Stimulated activated CD8-positive, alpha-beta memory T cell treated with anti-CD3 and anti-CD28 coated beads, Interleukin-15, amount 100 ng/mL, for 1 hour (primary cell): ENCODE results near the gene RBPJ.

ENCODE experiments used
- DNase-seq: peaks from one replicate; pipeline ENCODE4 v3.0.0-alpha.2; 2020; ENCODE audit warnings: low read depth

The RBPJ gene

GRCh38 chr4:26459756-26460530 is 139.1 kb downstream of the RBPJ start:
- DNase-seq = no peak

- no peak for DNase-seq
These were observed 142.1 kb downstream of the RBPJ start for GRCh38 chr4:26462874-26463273.

DNA sequence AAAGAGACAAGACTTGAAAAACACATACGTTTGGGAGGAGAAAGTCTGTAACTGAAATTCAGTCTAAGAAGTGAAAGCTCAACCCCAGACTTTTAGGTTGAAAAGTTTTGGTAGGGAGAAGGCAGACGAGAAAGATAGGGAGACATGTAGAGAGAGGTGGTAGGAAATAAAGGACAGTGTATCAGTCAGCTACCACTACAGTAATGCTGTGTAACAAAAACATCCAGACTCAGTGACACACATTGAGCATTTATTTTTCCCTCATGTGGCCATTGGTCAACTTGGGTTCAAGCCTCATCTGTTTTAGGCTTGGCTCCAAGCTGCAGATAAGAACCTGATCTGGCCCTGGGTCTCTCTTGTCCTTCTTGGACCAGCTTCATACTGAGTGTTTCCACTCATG is 142.6 kb downstream of the RBPJ start:
- DNase-seq = no peak

- no peak for DNase-seq
These were observed 143.7 kb downstream of the RBPJ start for GRCh38 chr4:26464420-26465095.

- no peak for DNase-seq
These were observed 145.9 kb downstream of the RBPJ start for GRCh38 chr4:26466578-26467270.

GRCh38 chr4:26467724-26468123 is 146.9 kb downstream of the RBPJ start:
- DNase-seq = no peak

DNA sequence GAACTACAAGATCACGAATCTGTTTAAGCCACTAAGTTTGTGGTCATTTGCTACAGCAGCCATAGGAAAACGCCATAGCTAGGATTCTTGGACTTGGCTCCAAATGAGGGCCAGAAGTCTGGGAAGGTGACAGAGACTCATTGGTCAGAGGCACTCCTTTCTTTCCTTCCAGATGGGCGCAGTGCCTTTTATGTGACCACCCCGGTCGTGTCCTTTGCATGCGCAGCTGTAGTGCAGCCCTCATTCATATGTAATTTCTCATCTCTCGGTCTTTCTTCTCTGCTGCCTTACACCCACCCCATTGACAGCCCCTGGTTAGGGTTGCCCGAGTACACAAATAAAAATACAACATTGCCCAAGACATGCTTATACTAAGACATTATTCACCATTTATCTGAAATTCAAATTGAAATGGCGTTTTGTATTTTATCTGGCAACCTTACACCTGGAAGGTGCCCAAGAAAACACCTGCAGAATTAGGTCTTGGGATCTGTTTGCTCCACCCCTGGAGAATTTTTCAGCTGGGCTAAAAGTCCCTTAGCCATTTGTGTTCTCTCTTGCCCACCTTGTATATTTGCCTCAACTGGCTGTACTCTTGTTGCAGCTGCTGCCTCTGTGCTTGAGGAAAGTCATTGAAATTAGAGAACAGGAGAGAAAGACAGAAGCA is 147.6 kb downstream of the RBPJ start:
- no peak for DNase-seq

DNA sequence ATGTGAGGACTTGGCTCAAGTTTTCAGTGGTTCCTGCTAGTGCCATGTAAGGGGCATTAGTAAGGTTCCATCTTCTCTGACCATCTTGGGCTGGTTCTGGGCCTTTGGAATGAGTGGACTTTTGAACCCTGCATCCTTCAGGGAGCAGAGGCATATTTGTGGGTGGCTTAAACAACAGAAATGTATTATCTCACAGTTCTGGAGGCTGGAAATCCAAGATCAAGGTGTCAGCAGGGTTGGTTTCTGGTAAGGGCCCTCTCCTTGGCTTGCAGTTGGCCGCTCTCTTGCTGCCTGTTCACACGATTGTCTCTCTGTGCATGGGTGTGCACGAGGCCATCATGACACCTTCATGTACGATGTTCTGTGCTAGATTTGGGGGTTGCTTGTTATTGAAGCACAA is 148.2 kb downstream of the RBPJ start:
- no peak for DNase-seq

GRCh38 chr4:26471890-26472289 is 151.1 kb downstream of the RBPJ start:
- no peak for DNase-seq

GRCh38 chr4:26473893-26474292 is 153.1 kb downstream of the RBPJ start:
- no peak for DNase-seq

DNA sequence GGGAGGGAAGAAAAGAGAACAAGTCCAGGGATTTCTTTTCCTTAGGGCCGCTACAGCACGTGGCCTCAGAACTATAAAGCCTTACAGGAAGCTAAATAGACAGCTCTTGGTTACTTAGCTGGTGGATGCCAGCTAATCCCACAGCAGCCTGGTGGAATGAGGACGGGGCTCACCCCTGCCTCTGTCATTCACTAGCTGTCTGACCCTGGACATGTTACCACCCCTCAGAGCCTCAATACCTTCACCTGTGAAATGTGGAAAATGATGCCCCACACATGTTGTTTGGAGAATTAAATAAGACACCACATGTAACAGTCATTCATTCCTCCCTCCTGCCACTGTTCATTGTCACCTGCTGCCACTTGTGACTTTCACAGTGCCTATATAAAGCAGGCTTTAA is 153.7 kb downstream of the RBPJ start:
- no peak for DNase-seq

DNA sequence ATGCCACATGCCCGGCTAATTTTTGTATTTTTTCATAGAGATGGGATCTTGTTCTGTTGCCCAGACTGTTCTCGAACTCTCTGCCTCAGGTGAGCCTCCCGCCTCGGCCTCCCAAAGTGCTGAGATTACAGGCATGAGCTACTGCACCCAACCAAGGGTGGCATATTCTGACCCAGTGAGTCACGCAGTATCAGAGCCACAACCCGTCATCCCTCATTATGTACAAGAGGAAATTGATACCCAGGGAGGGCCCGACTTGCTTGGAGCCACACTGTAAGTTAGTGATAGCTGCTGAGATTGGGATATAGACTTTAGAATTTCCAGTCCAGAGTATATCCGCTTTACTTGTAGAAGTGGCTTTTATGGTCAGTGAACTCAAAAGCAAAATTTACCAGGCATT is 154.9 kb downstream of the RBPJ start:
- no peak for DNase-seq

DNA sequence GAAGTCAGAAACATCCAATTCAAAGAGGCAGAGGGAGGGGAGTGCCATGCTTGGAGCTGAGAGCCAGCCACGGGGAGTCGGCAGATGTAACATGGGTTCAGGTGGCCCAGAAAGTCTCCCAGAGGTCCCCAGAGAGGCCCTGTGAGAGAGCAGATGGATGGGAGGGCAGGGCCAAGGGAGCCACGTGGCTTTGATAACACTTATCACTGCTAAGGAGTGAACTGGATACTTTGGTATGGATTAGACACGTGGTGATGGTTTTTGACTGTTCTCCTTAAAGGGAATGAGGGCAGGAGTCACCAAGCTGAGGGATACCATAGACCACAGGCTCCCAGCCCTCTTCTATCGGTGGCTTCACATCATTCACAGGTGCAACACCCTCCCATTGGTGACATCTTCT is 155.7 kb downstream of the RBPJ start:
- no peak for DNase-seq

DNA sequence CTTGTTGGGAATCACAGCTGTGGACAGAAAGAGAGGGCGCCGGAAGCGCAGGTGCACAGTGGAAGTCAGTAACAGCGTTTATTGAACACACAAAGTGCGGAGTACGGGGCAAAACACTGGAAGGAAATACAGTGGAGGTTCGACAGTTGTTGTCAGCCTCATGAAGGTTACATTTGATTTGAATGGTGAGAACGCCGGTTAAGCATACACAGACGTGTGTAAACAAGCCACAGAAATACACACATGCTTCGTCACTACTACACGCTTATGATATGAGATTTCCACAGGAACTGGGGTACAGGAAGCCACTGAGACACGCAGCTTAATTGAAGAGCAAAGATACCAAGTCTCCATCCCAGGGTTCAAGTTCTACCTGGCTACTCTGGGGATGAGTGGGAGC is 157.5 kb downstream of the RBPJ start:
- no peak for DNase-seq

GRCh38 chr4:26482508-26483462 is 162.0 kb downstream of the RBPJ start:
- DNase-seq = no peak

GRCh38 chr4:26484032-26484515 is 163.3 kb downstream of the RBPJ start:
- no peak for DNase-seq

GRCh38 chr4:26484516-26484915 is 163.7 kb downstream of the RBPJ start:
- no peak for DNase-seq
